Sigmoid colon (tissue), 4 donors: Measurements from ENCODE around the gene LY9.

Source experiments
- POLR2A ChIP-seq, 2 donors: fragments of 450-650 bp; IDR thresholded peaks; one replicate each; pipeline ENCODE4 v1.6.1; 2016; ENCODE audit warnings: antibody characterized with exemption in 2 of 2, mild to moderate bottlenecking in 2 of 2, moderate library complexity in 2 of 2
- POLR2AphosphoS5 ChIP-seq, 4 donors: sonication (generic); formaldehyde crosslinking; IDR thresholded peaks; one replicate each; pipeline ENCODE4 v1.6.1; 2017; ENCODE audit warnings: antibody characterized with exemption in 4 of 4
- TF ChIP-seq, protein P1 (sequence below), 4 experiments: fragments of 450-650 bp in 3 of 4; fragments of 200-600 bp in 1 of 4; IDR thresholded peaks; one replicate each; pipeline ENCODE4 v1.5.1; 2016 to 2019; ENCODE audit warnings: antibody characterized with exemption in 4 of 4, mild to moderate bottlenecking in 3 of 4, moderate library complexity in 2 of 4

DNA sequence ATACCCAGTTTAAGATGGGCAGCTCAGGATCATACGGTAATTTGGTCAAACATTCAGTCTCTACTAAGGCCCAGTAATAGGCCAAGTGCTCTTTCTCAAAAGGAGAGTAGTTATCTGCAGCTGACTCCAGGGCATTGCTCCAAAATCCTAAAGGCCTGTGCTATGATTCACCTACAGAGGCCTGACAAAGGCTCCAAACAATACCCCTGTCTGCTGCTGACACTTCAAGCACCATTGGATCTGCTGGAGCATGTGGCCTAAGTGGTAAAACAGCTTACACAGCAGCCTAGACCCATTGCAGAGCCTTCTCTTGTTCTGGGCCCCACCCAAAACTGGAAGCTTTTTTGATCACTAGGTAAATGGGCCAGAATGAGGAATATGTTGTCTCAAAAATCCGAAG lies 34.1 kb upstream of the LY9 start:
- no peak for TF ChIP-seq POLR2A (IDR thresholded peaks at IDR 0.05)
- TF ChIP-seq, protein P1, sequence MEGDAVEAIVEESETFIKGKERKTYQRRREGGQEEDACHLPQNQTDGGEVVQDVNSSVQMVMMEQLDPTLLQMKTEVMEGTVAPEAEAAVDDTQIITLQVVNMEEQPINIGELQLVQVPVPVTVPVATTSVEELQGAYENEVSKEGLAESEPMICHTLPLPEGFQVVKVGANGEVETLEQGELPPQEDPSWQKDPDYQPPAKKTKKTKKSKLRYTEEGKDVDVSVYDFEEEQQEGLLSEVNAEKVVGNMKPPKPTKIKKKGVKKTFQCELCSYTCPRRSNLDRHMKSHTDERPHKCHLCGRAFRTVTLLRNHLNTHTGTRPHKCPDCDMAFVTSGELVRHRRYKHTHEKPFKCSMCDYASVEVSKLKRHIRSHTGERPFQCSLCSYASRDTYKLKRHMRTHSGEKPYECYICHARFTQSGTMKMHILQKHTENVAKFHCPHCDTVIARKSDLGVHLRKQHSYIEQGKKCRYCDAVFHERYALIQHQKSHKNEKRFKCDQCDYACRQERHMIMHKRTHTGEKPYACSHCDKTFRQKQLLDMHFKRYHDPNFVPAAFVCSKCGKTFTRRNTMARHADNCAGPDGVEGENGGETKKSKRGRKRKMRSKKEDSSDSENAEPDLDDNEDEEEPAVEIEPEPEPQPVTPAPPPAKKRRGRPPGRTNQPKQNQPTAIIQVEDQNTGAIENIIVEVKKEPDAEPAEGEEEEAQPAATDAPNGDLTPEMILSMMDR (IDR thresholded peaks at IDR 0.05): no peak
- TF ChIP-seq POLR2AphosphoS5 (IDR thresholded peaks at IDR 0.05): no peak
